ENCODE measurements around the gene SH3TC2.

DNA sequence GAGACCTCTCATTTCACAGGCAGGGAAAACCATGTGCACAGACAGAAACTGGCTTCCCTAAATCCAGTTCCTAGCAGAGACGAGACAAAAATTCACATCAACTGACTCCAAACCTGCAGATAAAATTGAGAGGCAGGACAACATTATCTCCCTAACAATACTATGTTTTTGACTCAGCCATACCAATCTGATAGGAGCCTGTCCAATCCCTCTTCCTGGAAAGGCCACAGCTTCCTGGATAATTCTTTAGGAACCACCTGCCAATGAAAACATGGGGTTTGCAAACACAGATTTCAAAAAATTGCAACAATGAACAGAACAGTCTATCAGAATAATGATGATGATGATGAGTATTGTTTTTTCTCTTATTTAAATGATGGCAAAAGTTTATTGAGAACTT lies 22.4 kb downstream of the SH3TC2 start:
- TF ChIP-seq, protein P1, sequence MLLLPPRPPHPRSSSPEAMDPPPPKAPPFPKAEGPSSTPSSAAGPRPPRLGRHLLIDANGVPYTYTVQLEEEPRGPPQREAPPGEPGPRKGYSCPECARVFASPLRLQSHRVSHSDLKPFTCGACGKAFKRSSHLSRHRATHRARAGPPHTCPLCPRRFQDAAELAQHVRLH (tag by site-specific recombination; IDR thresholded peaks at IDR 0.05) = no peak
- TF ChIP-seq KLF9 (tag by site-specific recombination; IDR thresholded peaks at IDR 0.05; ENCODE audit: low read depth) = no peak
- TF ChIP-seq CTCF (tag by site-specific recombination; IDR thresholded peaks at IDR 0.05) = no peak
- TF ChIP-seq ZNF513 (tag by site-specific recombination; IDR thresholded peaks at IDR 0.05) = no peak
- no peak for TF ChIP-seq ZNF138 (tag by site-specific recombination; IDR thresholded peaks at IDR 0.05; ENCODE audit: borderline replicate concordance)

Measured in HEK293 (cell line).